CD4-positive, alpha-beta T cell treated with Interleukin-4 for 1 hour (primary cell): ENCODE data around the gene DACT3.

Experiments
- DNase-seq, 2 donors: peaks; one replicate each; pipeline ENCODE4 v3.0.0-alpha.2; 2020 to 2022

The DACT3 gene

GRCh38 chr19:46665072-46665471, 4.1 kb upstream of the DACT3 start:
- no peak for DNase-seq

GRCh38 chr19:46661735-46662592, 982 bp upstream of the DACT3 start:
- peak; percentile 81 to 86 for DNase-seq

- DNase-seq = no peak
Measured at GRCh38 chr19:46660551-46661019, 397 bp downstream of the DACT3 start.

- no peak for DNase-seq
Measured at GRCh38 chr19:46660008-46660517, 919 bp downstream of the DACT3 start.

- peak in 1 of 2 donors; percentile 8 for DNase-seq
Measured at GRCh38 chr19:46659151-46660007, 1.6 kb downstream of the DACT3 start.

- no peak for DNase-seq
Measured at GRCh38 chr19:46656541-46656940, 4.4 kb downstream of the DACT3 start.

- no peak for DNase-seq
Measured at GRCh38 chr19:46654621-46655152, 6.3 kb downstream of the DACT3 start.

GRCh38 chr19:46650445-46650844, 10.5 kb downstream of the DACT3 start:
- DNase-seq = no peak

- DNase-seq = no peak
Measured at GRCh38 chr19:46648961-46649960, 11.7 kb downstream of the DACT3 start.

- peak in 1 of 2 donors; percentile 26 for DNase-seq
Measured at GRCh38 chr19:46648060-46648960, 12.7 kb downstream of the DACT3 start.

GRCh38 chr19:46646402-46646801, 14.6 kb downstream of the DACT3 start:
- DNase-seq = no peak

GRCh38 chr19:46644720-46645119, 16.3 kb downstream of the DACT3 start:
- DNase-seq = no peak

GRCh38 chr19:46640656-46641055, 20.3 kb downstream of the DACT3 start:
- no peak for DNase-seq

- peak; percentile 21 to 56 for DNase-seq
Measured at GRCh38 chr19:46639358-46640182, 21.4 kb downstream of the DACT3 start.

- DNase-seq = no peak
Measured at GRCh38 chr19:46637224-46637623, 23.8 kb downstream of the DACT3 start.

GRCh38 chr19:46635920-46636761, 24.8 kb downstream of the DACT3 start, which contains the start of gene GNG8:
Gene GNG8, minus strand, starts transcription at chr19:46636202. Its CDS starts 1,520 bp downstream, at chr19:46634682.
- peak; percentile 38 to 39 for DNase-seq

- no peak for DNase-seq
Measured at GRCh38 chr19:46634656-46635218, 26.2 kb downstream of the DACT3 start.

GRCh38 chr19:46634045-46634655, 26.8 kb downstream of the DACT3 start:
- DNase-seq = peak; percentile 96 to 97
